Measurements from ENCODE around the gene PXDC1. TPM values are rescaled to one million over a fixed set of nuclear protein-coding genes. Genes with fewer than 3 reads are reported as not detected.

Gene PXDC1
- total RNA-seq, 1 donor from 2014 or later = 41.0 TPM

GRCh38 chr6:3786141-3786540 lies 34.6 kb upstream of the PXDC1 start:
- no peaks in the 10 kb centered on the region for H3K9me3 Mint-ChIP-seq (ENCODE audit: unreplicated experiment)
- H3K4me1 Mint-ChIP-seq (ENCODE audit: unreplicated experiment) = peaks cover 3% of the 10 kb centered on the region
- H3K36me3 Mint-ChIP-seq (ENCODE audit: low read depth, unreplicated experiment) = no peaks in the 10 kb centered on the region
- peaks cover 5% of the 10 kb centered on the region for H3K27me3 Mint-ChIP-seq (ENCODE audit: unreplicated experiment)
- H3K27ac Mint-ChIP-seq (ENCODE audit: unreplicated experiment) = no peak overlapping the region
- no peak for DNase-seq (ENCODE audit: low spot score)
- H3K4me3 Mint-ChIP-seq (ENCODE audit: unreplicated experiment) = no peak overlapping the region
- no peak for TF ChIP-seq CTCF (IDR thresholded peaks at IDR 0.05; ENCODE audit: unreplicated experiment)

GRCh38 chr6:3785745-3786098 lies 34.2 kb upstream of the PXDC1 start:
- Mint-ChIP-seq H3K27me3 (ENCODE audit: unreplicated experiment) (peaks cover 5% of the 10 kb centered on the region), H3K27ac (ENCODE audit: unreplicated experiment) (no peak overlapping the region), H3K36me3 (ENCODE audit: low read depth, unreplicated experiment) (no peaks in the 10 kb centered on the region), H3K9me3 (ENCODE audit: unreplicated experiment) (no peaks in the 10 kb centered on the region), H3K4me3 (ENCODE audit: unreplicated experiment) (no peak overlapping the region), H3K4me1 (ENCODE audit: unreplicated experiment) (peaks cover 3% of the 10 kb centered on the region)
- TF ChIP-seq CTCF (IDR thresholded peaks at IDR 0.05; ENCODE audit: unreplicated experiment) = no peak
- DNase-seq (ENCODE audit: low spot score) = no peak

- Mint-ChIP-seq H3K9me3 (ENCODE audit: unreplicated experiment) (no peaks in the 10 kb centered on the region), H3K4me1 (ENCODE audit: unreplicated experiment) (peaks cover 3% of the 10 kb centered on the region), H3K36me3 (ENCODE audit: low read depth, unreplicated experiment) (no peaks in the 10 kb centered on the region), H3K27ac (ENCODE audit: unreplicated experiment) (no peak overlapping the region), H3K4me3 (ENCODE audit: unreplicated experiment) (no peak overlapping the region), H3K27me3 (ENCODE audit: unreplicated experiment) (peaks cover 5% of the 10 kb centered on the region)
- no peak for DNase-seq (ENCODE audit: low spot score)
- TF ChIP-seq CTCF (IDR thresholded peaks at IDR 0.05; ENCODE audit: unreplicated experiment) = no peak
Observed at GRCh38 chr6:3784885-3785744, 33.6 kb upstream of the PXDC1 start.

- no peak for TF ChIP-seq CTCF (IDR thresholded peaks at IDR 0.05; ENCODE audit: unreplicated experiment)
- H3K36me3 Mint-ChIP-seq (ENCODE audit: low read depth, unreplicated experiment) = no peaks in the 10 kb centered on the region
- H3K9me3 Mint-ChIP-seq (ENCODE audit: unreplicated experiment) = no peaks in the 10 kb centered on the region
- H3K27ac Mint-ChIP-seq (ENCODE audit: unreplicated experiment) = no peak overlapping the region
- H3K4me1 Mint-ChIP-seq (ENCODE audit: unreplicated experiment) = no peaks in the 10 kb centered on the region
- H3K4me3 Mint-ChIP-seq (ENCODE audit: unreplicated experiment) = no peak overlapping the region
- peaks cover 5% of the 10 kb centered on the region for H3K27me3 Mint-ChIP-seq (ENCODE audit: unreplicated experiment)
- no peak for DNase-seq (ENCODE audit: low spot score)
Observed at GRCh38 chr6:3784423-3784822, 32.9 kb upstream of the PXDC1 start.
